GM18519 (cell line): ENCODE measurements around the gene LGALSL.

Experiments used
- ATAC-seq: cut with Tn5 transposase; IDR thresholded peaks from one replicate; pipeline ENCODE4 v1.9.1; 2021; ENCODE audit warnings: mild to moderate bottlenecking, moderate library complexity; ENCODE audit not compliant: unreplicated experiment, low FRiP score

LGALSL gene

GRCh38 chr2:64453770-64454385, at the start of gene LGALSL:
Gene LGALSL (plus strand): TSS chr2:64454162. CDS start chr2:64454546, 384 bp downstream.
- ATAC-seq: peak; percentile 42

GRCh38 chr2:64404743-64405142, 49.2 kb upstream of the LGALSL start:
- no peak for ATAC-seq

GRCh38 chr2:64405581-64406406, 48.2 kb upstream of the LGALSL start:
- ATAC-seq: no peak

- ATAC-seq: no peak
Observed at GRCh38 chr2:64406407-64406774, 47.6 kb upstream of the LGALSL start.

- no peak for ATAC-seq
Observed at GRCh38 chr2:64408031-64408430, 45.9 kb upstream of the LGALSL start.

GRCh38 chr2:64410671-64411070, 43.3 kb upstream of the LGALSL start:
- no peak for ATAC-seq

GRCh38 chr2:64412671-64413070, 41.3 kb upstream of the LGALSL start:
- ATAC-seq: no peak

GRCh38 chr2:64414736-64415435, 39.1 kb upstream of the LGALSL start:
- ATAC-seq: no peak

GRCh38 chr2:64417624-64418023, 36.3 kb upstream of the LGALSL start:
- no peak for ATAC-seq

GRCh38 chr2:64419596-64420165, 34.3 kb upstream of the LGALSL start:
- no peak for ATAC-seq

GRCh38 chr2:64420677-64421076, 33.3 kb upstream of the LGALSL start:
- no peak for ATAC-seq

- ATAC-seq: no peak
Observed at GRCh38 chr2:64421201-64421600, 32.8 kb upstream of the LGALSL start.

- no peak for ATAC-seq
Observed at GRCh38 chr2:64422466-64422865, 31.5 kb upstream of the LGALSL start.

GRCh38 chr2:64423303-64423702, 30.7 kb upstream of the LGALSL start:
- ATAC-seq: no peak

- ATAC-seq: no peak
Observed at GRCh38 chr2:64424416-64424987, 29.5 kb upstream of the LGALSL start.

GRCh38 chr2:64426183-64426952, 27.6 kb upstream of the LGALSL start:
- ATAC-seq: no peak

GRCh38 chr2:64434039-64434657, 19.8 kb upstream of the LGALSL start:
- no peak for ATAC-seq

- ATAC-seq: no peak
Observed at GRCh38 chr2:64437883-64438282, 16.1 kb upstream of the LGALSL start.

- ATAC-seq: no peak
Observed at GRCh38 chr2:64439194-64439593, 14.8 kb upstream of the LGALSL start.

GRCh38 chr2:64440843-64441242, 13.1 kb upstream of the LGALSL start:
- no peak for ATAC-seq
